T-helper 1 cell treated with Interleukin-12 subunit alpha and Interleukin-12 subunit beta and Interleukin-4 antibody, amounts not matched to agents 30 μg/mL and 1 μg/mL, for 36 hours (primary cell): Measurements from ENCODE around the gene NUDT16L1.

Source experiments
- H3K27ac Mint-ChIP-seq: one replicate; pipeline ENCODE4 v1.8.0; 2021; ENCODE audit warnings: mild to moderate bottlenecking, mixed read lengths
- H3K27me3 Mint-ChIP-seq: one replicate; pipeline ENCODE4 v1.8.0; 2021; ENCODE audit warnings: low read depth, mixed read lengths
- H3K36me3 Mint-ChIP-seq: one replicate; pipeline ENCODE4 v1.8.0; 2021; ENCODE audit warnings: low read depth, mixed read lengths
- H3K4me1 Mint-ChIP-seq: one replicate; pipeline ENCODE4 v1.8.0; 2021; ENCODE audit warnings: low read depth, mixed read lengths
- H3K4me3 Mint-ChIP-seq: one replicate; pipeline ENCODE4 v1.8.0; 2021; ENCODE audit warnings: mild to moderate bottlenecking, moderate library complexity, mixed read lengths
- H3K9me3 Mint-ChIP-seq: one replicate; pipeline ENCODE4 v1.8.0; 2021; ENCODE audit warnings: mixed read lengths

NUDT16L1 gene

GRCh38 chr16:4674926-4675530 lies 18.3 kb upstream of the NUDT16L1 start:
- Mint-ChIP-seq H3K4me1 (peaks cover 26% of the 10 kb centered on the region), H3K27ac (peak overlapping the region; percentile 97), H3K9me3 (no peaks in the 10 kb centered on the region), H3K36me3 (peaks cover 11% of the 10 kb centered on the region), H3K4me3 (no peak overlapping the region), H3K27me3 (no peaks in the 10 kb centered on the region)

- H3K4me1 Mint-ChIP-seq: peaks cover 26% of the 10 kb centered on the region
- H3K27ac Mint-ChIP-seq: peak overlapping the region; percentile 97
- H3K9me3 Mint-ChIP-seq: no peaks in the 10 kb centered on the region
- H3K36me3 Mint-ChIP-seq: peaks cover 11% of the 10 kb centered on the region
- H3K27me3 Mint-ChIP-seq: no peaks in the 10 kb centered on the region
- peak overlapping the region; percentile 69 for H3K4me3 Mint-ChIP-seq
These were observed 17.2 kb upstream of the NUDT16L1 start for GRCh38 chr16:4675864-4676786.

DNA sequence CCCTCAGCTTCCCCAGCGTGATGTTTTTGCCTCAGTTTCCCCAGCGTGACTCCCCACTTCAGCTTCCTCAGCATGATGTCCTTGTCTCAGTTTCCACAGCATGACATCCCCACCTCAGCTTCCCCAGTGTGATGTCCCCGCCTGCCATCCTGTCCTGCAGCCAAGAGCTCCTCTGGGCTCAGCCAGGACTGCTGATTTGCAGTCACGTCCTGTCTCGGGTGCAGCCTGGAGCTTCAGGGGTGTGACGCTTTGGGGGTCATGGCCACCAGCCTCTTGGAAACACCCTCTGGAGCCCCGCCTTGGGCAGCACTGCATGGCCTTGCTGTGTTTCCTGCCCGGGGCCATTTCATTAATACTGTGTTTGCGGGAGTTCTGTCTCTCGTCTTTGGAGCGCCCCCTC lies 16.5 kb upstream of the NUDT16L1 start:
- no peaks in the 10 kb centered on the region for H3K27me3 Mint-ChIP-seq
- peaks cover 13% of the 10 kb centered on the region for H3K36me3 Mint-ChIP-seq
- H3K9me3 Mint-ChIP-seq: no peaks in the 10 kb centered on the region
- H3K4me3 Mint-ChIP-seq: peak overlapping the region; percentile 69
- peak overlapping the region; percentile 97 for H3K27ac Mint-ChIP-seq
- H3K4me1 Mint-ChIP-seq: peaks cover 26% of the 10 kb centered on the region

- H3K4me1 Mint-ChIP-seq: peaks cover 26% of the 10 kb centered on the region
- H3K36me3 Mint-ChIP-seq: peaks cover 13% of the 10 kb centered on the region
- H3K27me3 Mint-ChIP-seq: no peaks in the 10 kb centered on the region
- H3K9me3 Mint-ChIP-seq: no peaks in the 10 kb centered on the region
- H3K27ac Mint-ChIP-seq: peak overlapping the region; percentile 97
- H3K4me3 Mint-ChIP-seq: no peak overlapping the region
These were observed 16.0 kb upstream of the NUDT16L1 start for GRCh38 chr16:4677390-4677789.

DNA sequence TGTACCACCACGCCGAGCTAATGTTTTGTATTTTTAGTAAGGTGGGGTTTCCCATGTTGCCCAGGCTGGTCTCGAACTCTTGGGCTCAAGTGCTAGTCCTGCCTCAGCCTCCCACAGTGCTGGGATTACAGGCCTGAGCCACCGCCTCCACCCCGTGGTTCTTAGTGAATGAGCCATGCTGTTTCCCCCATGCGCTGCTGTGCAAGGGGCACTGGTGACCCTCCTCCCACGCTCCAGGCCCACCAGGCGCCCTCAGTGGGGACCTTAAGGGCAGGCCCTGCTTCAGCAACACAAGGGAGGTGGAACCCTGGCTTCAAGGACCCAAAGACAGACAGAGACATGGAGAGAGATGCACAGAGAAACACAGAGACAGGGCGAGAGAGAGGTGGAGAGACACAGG lies 15.4 kb upstream of the NUDT16L1 start:
- Mint-ChIP-seq H3K27me3 (no peaks in the 10 kb centered on the region), H3K27ac (peak overlapping the region; percentile 70), H3K9me3 (no peaks in the 10 kb centered on the region), H3K4me1 (peaks cover 26% of the 10 kb centered on the region), H3K4me3 (no peak overlapping the region), H3K36me3 (peaks cover 14% of the 10 kb centered on the region)

GRCh38 chr16:4678596-4678995 lies 14.8 kb upstream of the NUDT16L1 start:
- Mint-ChIP-seq H3K27me3 (no peaks in the 10 kb centered on the region), H3K9me3 (no peaks in the 10 kb centered on the region), H3K36me3 (peaks cover 14% of the 10 kb centered on the region), H3K4me3 (no peak overlapping the region), H3K4me1 (peaks cover 26% of the 10 kb centered on the region), H3K27ac (peak overlapping the region; percentile 70)

- H3K27me3 Mint-ChIP-seq: no peaks in the 10 kb centered on the region
- H3K9me3 Mint-ChIP-seq: no peaks in the 10 kb centered on the region
- H3K27ac Mint-ChIP-seq: peak overlapping the region; percentile 41
- peaks cover 12% of the 10 kb centered on the region for H3K36me3 Mint-ChIP-seq
- no peak overlapping the region for H3K4me3 Mint-ChIP-seq
- peaks cover 24% of the 10 kb centered on the region for H3K4me1 Mint-ChIP-seq
These were observed 14.1 kb upstream of the NUDT16L1 start for GRCh38 chr16:4679156-4679849.

DNA sequence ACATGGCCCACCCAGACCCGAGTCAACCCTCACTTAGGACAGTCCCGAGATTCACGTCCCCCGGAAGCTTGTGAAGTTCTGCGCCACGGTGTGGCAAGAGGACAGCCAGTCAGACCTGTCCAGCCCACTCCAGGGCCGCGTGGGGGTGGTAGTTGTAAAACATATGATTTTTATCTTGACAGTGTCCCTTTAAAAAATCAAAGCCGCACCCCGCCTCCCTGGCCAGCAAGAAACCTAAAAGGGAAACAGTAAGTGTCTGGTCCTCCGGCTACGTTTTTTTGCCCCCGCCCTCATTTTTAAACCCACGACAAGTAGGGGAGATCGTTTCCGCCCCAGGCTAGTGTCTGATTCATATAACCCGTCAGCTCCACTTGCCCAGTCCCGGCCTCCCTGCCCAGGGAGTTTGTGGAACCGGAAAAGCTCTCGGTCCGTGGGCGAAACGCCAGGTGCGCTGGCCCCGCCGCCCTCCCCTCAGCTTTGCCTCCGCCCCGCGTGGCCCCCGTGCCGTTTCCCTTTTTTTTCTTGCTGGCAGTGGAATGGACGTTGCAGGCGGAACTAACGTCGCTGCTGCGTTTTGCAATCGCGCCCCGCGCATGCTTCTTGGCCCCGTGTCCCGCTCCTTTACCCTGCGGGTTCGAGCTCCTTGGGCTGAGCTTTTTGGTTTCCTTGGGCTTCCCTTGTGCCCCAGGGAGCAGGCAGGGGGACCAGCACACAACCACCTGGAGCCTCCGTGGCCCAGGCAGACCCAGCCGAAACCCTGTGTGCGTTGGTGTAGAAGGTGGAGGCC lies 13.3 kb upstream of the NUDT16L1 start:
- no peaks in the 10 kb centered on the region for H3K9me3 Mint-ChIP-seq
- peaks cover 14% of the 10 kb centered on the region for H3K36me3 Mint-ChIP-seq
- no peak overlapping the region for H3K4me3 Mint-ChIP-seq
- H3K4me1 Mint-ChIP-seq: peaks cover 24% of the 10 kb centered on the region
- H3K27me3 Mint-ChIP-seq: no peaks in the 10 kb centered on the region
- peak overlapping the region; percentile 31 for H3K27ac Mint-ChIP-seq

DNA sequence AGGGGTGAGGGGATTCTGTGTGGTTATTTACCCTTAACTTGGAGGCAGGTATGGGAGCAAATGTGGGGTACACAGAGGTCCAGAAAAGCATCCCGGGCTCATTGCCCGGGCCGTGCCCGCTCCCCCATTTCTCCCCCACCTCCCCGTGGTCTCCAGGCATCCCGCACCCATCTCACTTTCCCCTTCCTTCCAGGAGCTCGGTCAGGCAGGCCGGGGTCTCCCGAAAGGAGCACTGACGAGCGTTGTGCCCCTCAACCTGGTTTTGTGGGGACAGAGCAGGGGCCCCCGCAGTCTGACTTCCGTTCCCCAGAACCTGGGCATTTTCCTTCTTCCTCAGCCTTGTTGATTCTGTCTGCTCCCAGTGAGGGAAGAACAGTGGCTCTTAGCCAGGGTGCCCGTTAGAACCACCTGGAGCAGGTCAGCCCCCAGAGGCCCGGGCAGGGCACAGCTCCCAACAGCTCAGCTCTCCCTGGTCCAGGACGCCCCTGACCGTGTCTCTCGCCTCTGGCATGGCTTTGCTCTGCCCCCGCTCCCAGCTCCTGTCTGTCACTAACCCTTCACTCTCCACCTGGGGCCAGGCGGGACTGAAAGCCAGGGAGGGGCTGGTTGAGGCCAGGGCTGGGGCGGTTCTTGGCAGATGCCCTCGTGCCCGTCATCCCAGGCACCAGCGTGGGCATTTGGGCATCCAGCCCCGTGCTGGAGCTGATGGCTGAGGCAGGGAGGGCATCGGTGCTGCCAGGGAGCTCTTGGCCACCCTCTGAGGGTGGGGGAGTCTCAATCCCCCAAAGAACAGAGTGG lies 12.5 kb upstream of the NUDT16L1 start:
- H3K4me3 Mint-ChIP-seq: no peak overlapping the region

GRCh38 chr16:4681471-4682083 lies 11.8 kb upstream of the NUDT16L1 start:
- no peaks in the 10 kb centered on the region for H3K9me3 Mint-ChIP-seq
- H3K4me1 Mint-ChIP-seq: peaks cover 14% of the 10 kb centered on the region
- H3K27ac Mint-ChIP-seq: no peak overlapping the region
- H3K4me3 Mint-ChIP-seq: no peak overlapping the region
- peaks cover 11% of the 10 kb centered on the region for H3K36me3 Mint-ChIP-seq
- no peaks in the 10 kb centered on the region for H3K27me3 Mint-ChIP-seq

More for the DNA sequence above, 12.5 kb upstream of the NUDT16L1 start:
- H3K36me3 Mint-ChIP-seq: peaks cover 15% of the 10 kb centered on the region
- H3K4me1 Mint-ChIP-seq: peaks cover 19% of the 10 kb centered on the region
- H3K27ac Mint-ChIP-seq: peak overlapping the region; percentile 31
- no peaks in the 10 kb centered on the region for H3K27me3 Mint-ChIP-seq
- no peaks in the 10 kb centered on the region for H3K9me3 Mint-ChIP-seq

DNA sequence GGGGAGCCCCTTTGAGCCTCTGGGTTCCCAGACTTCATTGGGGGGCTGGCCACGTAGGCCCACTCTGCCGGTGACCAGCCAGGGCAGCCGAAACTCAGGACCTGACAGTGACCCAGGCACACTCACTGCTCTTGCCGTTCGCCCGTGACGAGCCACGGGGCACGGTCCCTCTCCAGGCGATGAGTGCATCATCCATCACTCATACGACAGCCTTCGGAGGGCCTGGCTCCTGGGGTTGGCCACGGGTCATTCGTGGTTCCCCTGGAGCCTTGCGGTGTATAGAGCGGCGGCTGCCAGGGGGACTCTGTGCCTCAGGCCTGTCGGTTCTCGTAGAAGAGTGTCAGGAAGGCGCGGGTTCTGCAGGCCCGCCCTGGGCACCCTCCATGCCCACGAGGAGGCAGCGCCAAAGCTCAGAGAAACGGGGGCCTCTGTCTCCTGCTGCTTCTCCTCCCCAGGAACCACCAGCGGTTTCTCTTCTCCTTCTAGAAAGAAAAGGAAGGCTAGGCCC lies 11.2 kb upstream of the NUDT16L1 start:
- peaks cover 11% of the 10 kb centered on the region for H3K36me3 Mint-ChIP-seq

GRCh38 chr16:4682616-4683254 lies 10.6 kb upstream of the NUDT16L1 start:
- Mint-ChIP-seq H3K4me1 (peaks cover 8% of the 10 kb centered on the region), H3K9me3 (no peaks in the 10 kb centered on the region), H3K27ac (no peak overlapping the region), H3K27me3 (no peaks in the 10 kb centered on the region), H3K36me3 (peaks cover 11% of the 10 kb centered on the region), H3K4me3 (no peak overlapping the region)

More for the DNA sequence above, 11.2 kb upstream of the NUDT16L1 start:
- Mint-ChIP-seq H3K27ac (no peak overlapping the region), H3K4me3 (no peak overlapping the region), H3K4me1 (peaks cover 9% of the 10 kb centered on the region), H3K9me3 (no peaks in the 10 kb centered on the region), H3K27me3 (no peaks in the 10 kb centered on the region)
